GM13977 (cell line): ENCODE results near the gene VDAC1.

Source experiments
- DNase-seq: peaks from one replicate; pipeline ENCODE4 v3.0.0; 2012; ENCODE audit warnings: low spot score
- CTCF ChIP-seq: IDR thresholded peaks from 2 replicates; pipeline ENCODE4 v1.5.1; 2012; ENCODE audit warnings: mild to moderate bottlenecking, control low read depth; ENCODE audit not compliant: insufficient read depth; ENCODE audit errors: extremely low read depth, missing control alignments
- in situ Hi-C: fragments of 300-500 bp; cut with MboI; formaldehyde crosslinking; loops from one replicate; pipeline ENCODE4 v1.12.0; 2022; ENCODE audit warnings: low sequenced_read_pairs, low pct_unique_long_range_greater_than_20kb, mixed read lengths, inconsistent platforms; ENCODE audit not compliant: unreplicated experiment

Gene VDAC1

GRCh38 chr5:134046801-134047686, 42.3 kb upstream of the VDAC1 start:
- in situ Hi-C loops, result loop anchor here (10.0 to 25.0 kb wide), 2 partner anchors 48 to 240 kb away; no protein-coding TSS in a partner anchor
- no peak for DNase-seq
- TF ChIP-seq CTCF, result no peak

GRCh38 chr5:134046330-134046729, 41.6 kb upstream of the VDAC1 start:
- TF ChIP-seq CTCF, result no peak
- in situ Hi-C loops, result loop anchor here (10.0 to 25.0 kb wide), 2 partner anchors 48 to 241 kb away; no protein-coding TSS in a partner anchor
- DNase-seq, result no peak

- no peak for TF ChIP-seq CTCF
- no peak for DNase-seq
- in situ Hi-C loops, result loop anchor here (5.0 to 25.0 kb wide), 3 partner anchors 51 to 243 kb away; no protein-coding TSS in a partner anchor
Measured at GRCh38 chr5:134043793-134044792, 39.3 kb upstream of the VDAC1 start.

- no peak for TF ChIP-seq CTCF
- in situ Hi-C loops, result loop anchor here (5.0 to 25.0 kb wide), 3 partner anchors 53 to 246 kb away; no protein-coding TSS in a partner anchor
- DNase-seq, result peak; percentile 70
Measured at GRCh38 chr5:134041570-134042411, 37.0 kb upstream of the VDAC1 start.

- in situ Hi-C loops, result loop anchor here (25.0 kb wide), 1 partner anchor 249 kb away; no protein-coding TSS in a partner anchor
- TF ChIP-seq CTCF, result no peak
- DNase-seq, result no peak
Measured at GRCh38 chr5:134038138-134038537, 33.4 kb upstream of the VDAC1 start.
